K562 (cell line): ENCODE measurements around the gene POLD4. TPM values are rescaled to one million over a fixed set of nuclear protein-coding genes. Genes with fewer than 3 reads are reported as not detected.

Experiments
- CREBBP ChIP-seq: IDR thresholded peaks from one replicate; pipeline ENCODE4 v1.6.1; 2012; ENCODE audit warnings: low read depth, mild to moderate bottlenecking, control low read depth, inconsistent platforms, low read length
- CSDE1 ChIP-seq, 2 experiments: fragments of 450-650 bp; IDR thresholded peaks; 2 replicates each; pipeline ENCODE4 v1.6.1; 2016; ENCODE audit warnings: mild to moderate bottlenecking in 1 of 2
- E2F6 ChIP-seq, 2 experiments: IDR thresholded peaks; 2 replicates each; pipeline ENCODE4 v1.6.1; 2011; ENCODE audit warnings: borderline replicate concordance in 1 of 2, control low read depth in 1 of 2, low read depth in 1 of 2, low read length in 1 of 2, mild to moderate bottlenecking in 1 of 2, mixed read lengths in 1 of 2, moderate library complexity in 1 of 2; ENCODE audit not compliant: insufficient read depth in 1 of 2, insufficient read length in 1 of 2, poor library complexity in 1 of 2, severe bottlenecking in 1 of 2; ENCODE audit errors: extremely low read depth in 1 of 2
- ETV5 ChIP-seq: sonication (generic); formaldehyde crosslinking; IDR thresholded peaks from 2 replicates; pipeline ENCODE4 v1.4.0; 2020; ENCODE audit warnings: low read depth, mild to moderate bottlenecking, missing genetic modification reagents
- ETV6 ChIP-seq, 3 experiments: fragments of 150-350 bp in 1 of 3; sonication (generic) in 1 of 3; formaldehyde crosslinking in 1 of 3; IDR thresholded peaks; 2 replicates each; pipeline versions ENCODE4 v1.6.1 to v1.8.0; 2014 to 2022; ENCODE audit warnings: borderline replicate concordance in 2 of 3, low read depth in 2 of 3, antibody characterized with exemption in 1 of 3, low read length in 1 of 3, mild to moderate bottlenecking in 1 of 3, missing genetic modification reagents in 1 of 3
- HDGF ChIP-seq: fragments of 450-650 bp; IDR thresholded peaks from 2 replicates; pipeline ENCODE4 v1.6.1; 2016
- RBM14 ChIP-seq: fragments of 200-400 bp; formaldehyde crosslinking; IDR thresholded peaks from 2 replicates; pipeline ENCODE4 v1.6.1; 2018; ENCODE audit warnings: low read depth, mild to moderate bottlenecking, low read length, moderate library complexity, borderline replicate concordance; ENCODE audit not compliant: insufficient read depth
- RBM22 ChIP-seq: fragments of 200-400 bp; formaldehyde crosslinking; IDR thresholded peaks from 2 replicates; pipeline ENCODE4 v1.6.1; 2018; ENCODE audit warnings: low read length, low read depth; ENCODE audit not compliant: poor library complexity, severe bottlenecking
- RNF2 ChIP-seq: sonication (generic); IDR thresholded peaks from 2 replicates; pipeline ENCODE4 v1.6.1; 2016
- SIX5 ChIP-seq, 2 experiments: IDR thresholded peaks; 2 replicates each; pipeline ENCODE4 v1.6.1; 2011; ENCODE audit warnings: low read length in 2 of 2, borderline replicate concordance in 1 of 2, low read depth in 1 of 2, mild to moderate bottlenecking in 1 of 2, moderate library complexity in 1 of 2; ENCODE audit not compliant: insufficient read depth in 1 of 2
- SOX6 ChIP-seq: fragments of 450-650 bp; IDR thresholded peaks from 2 replicates; pipeline ENCODE4 v1.6.1; 2014; ENCODE audit warnings: mild to moderate bottlenecking
- SRSF7 ChIP-seq: fragments of 200-400 bp; formaldehyde crosslinking; optimal IDR thresholded peaks from 2 replicates; pipeline ENCODE3; 2017; ENCODE audit warnings: mild to moderate bottlenecking, low read depth, low read length
- STAT5B ChIP-seq: fragments of 250-450 bp; sonication (Bioruptor Pico); IDR thresholded peaks from 2 replicates; pipeline ENCODE4 v1.8.0; 2021; ENCODE audit warnings: mild to moderate bottlenecking, inconsistent platforms
- TBP ChIP-seq: optimal IDR thresholded peaks from 2 replicates; pipeline ENCODE3; 2011; ENCODE audit warnings: low read depth, low read length, improper control_type of control experiment
- TRIM24 ChIP-seq, 2 experiments: fragments of 450-650 bp; IDR thresholded peaks; 2 replicates each; pipeline ENCODE4 v1.6.1; 2016
- ZEB2 ChIP-seq: fragments of 450-650 bp; IDR thresholded peaks from 2 replicates; pipeline ENCODE4 v1.6.1; 2016
- ZFX ChIP-seq: sonication (generic); formaldehyde crosslinking; IDR thresholded peaks from 2 replicates; pipeline ENCODE4 v1.8.0; 2022; ENCODE audit warnings: mild to moderate bottlenecking, missing genetic modification reagents, moderate library complexity
- ZNF146 ChIP-seq: IDR thresholded peaks from one replicate; pipeline ENCODE4 v1.6.1; 2018; ENCODE audit warnings: missing compliant biosample characterization; ENCODE audit not compliant: unreplicated experiment
- polyA plus RNA-seq, 8 experiments: library from polyadenylated mRNA; depleted of rRNA in 4 of 8; stranded (reverse) in 5 of 8; unstranded in 3 of 8; fragments of >200 nt; fragmentation: Nextera tagmentation in 2 of 8; fragmentation: Illumina TruSeq in 1 of 8; extraction: Ambion mirVana in 2 of 8; extraction: Trizol in 1 of 8; gene quantifications; 2 replicates each; pipeline versions ENCODE4 v1.2.1 to v1.2.3, GENCODE V29; 2011 to 2014; ENCODE audit warnings: inconsistent platforms in 1 of 8, missing spikeins in 1 of 8
- total RNA-seq, 7 experiments: library from RNA; depleted of rRNA in 6 of 7; stranded (reverse); fragments of >200 nt in 6 of 7; fragmentation: Illumina TruSeq in 2 of 7; extraction: Trizol in 2 of 7; gene quantifications; 2 replicates each; pipeline versions ENCODE4 v1.2.1 to v1.2.3, GENCODE V29; 2011 to 2021; ENCODE audit warnings: low replicate concordance in 1 of 7
- TF ChIP-seq, protein P1 (sequence below), 2 experiments: fragments of 450-650 bp; IDR thresholded peaks; 2 replicates each; pipeline ENCODE4 v1.6.1; 2016; ENCODE audit warnings: mild to moderate bottlenecking in 2 of 2, borderline replicate concordance in 1 of 2, low read depth in 1 of 2, moderate library complexity in 1 of 2

POLD4 gene
- total and polyA plus RNA-seq, 9 of the 15 experiments (the other 6 are each of a cell fraction or from before 2014, with no cell fraction given): 5.8 to 64.5 (median 18.3) TPM

DNA sequence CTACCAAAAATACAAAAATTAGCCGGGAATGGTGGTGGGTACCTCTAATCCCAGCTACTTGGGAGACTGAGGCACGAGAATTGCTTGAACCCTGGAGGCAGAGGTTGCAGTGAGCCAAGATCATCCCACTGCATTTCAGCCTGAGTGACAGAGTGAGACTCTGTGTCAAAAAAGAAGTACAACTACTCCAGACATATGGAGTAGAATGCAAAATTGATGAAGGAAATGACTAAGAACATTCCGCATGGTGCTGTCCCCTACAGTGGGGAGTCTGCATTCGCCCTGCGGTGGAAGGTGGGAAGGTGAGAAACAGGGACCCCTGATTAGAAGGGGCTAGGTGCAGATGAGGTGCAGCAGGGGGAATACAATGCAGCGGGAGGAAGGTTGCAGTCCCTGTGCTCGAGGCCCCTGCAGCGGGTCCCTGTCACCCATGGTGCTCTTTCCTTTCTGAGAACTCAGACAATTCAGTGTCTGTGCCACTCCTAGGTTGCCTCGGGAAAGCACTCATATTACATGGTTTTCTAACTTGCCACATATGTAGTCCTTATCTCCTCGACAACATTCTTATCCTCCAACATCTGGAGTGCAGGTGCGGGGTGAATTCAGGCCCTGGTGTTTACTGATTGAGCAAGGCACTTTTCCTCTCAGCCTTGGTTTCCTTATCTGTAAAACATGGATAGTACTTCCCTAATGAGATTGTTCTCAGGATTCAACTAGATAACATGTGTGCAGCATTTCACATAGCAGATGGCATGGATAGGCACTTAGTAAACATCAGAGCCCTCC is 5.2 kb downstream of the POLD4 start (continued):
- TF ChIP-seq RNF2 (peak; percentile 76), SOX6 (peak; percentile 97), E2F6 (IDR thresholded peaks at IDR 0.05; ENCODE audit: borderline replicate concordance in 1 of 2, extremely low read depth in 1 of 2, insufficient read depth in 1 of 2, insufficient read length in 1 of 2, low read depth in 1 of 2, low read length in 1 of 2, poor library complexity in 1 of 2, severe bottlenecking in 1 of 2) (no peak), RBM22 (no peak), CSDE1 (IDR thresholded peaks at IDR 0.05) (no peak), ZEB2 (peak; percentile 94), SIX5 (IDR thresholded peaks at IDR 0.05; ENCODE audit: borderline replicate concordance in 1 of 2, insufficient read depth in 1 of 2, low read depth in 1 of 2, low read length in 2 of 2) (no peak), SRSF7 (no peak), TRIM24 (IDR thresholded peaks at IDR 0.05) (peak; percentile 96 to 98), ZNF146 (CRISPR knock-in tag) (no peak), ZFX (no peak), CREBBP (no peak), RBM14 (no peak), ETV6 (IDR thresholded peaks at IDR 0.05; ENCODE audit: borderline replicate concordance in 1 of 2, low read depth in 2 of 2, low read length in 1 of 2) (no peak), ETV6 (CRISPR knock-in tag; IDR thresholded peaks at IDR 0.05; ENCODE audit: borderline replicate concordance) (no peak), TBP (no peak), ETV5 (no peak), HDGF (no peak), STAT5B (CRISPR knock-in tag) (no peak)
- TF ChIP-seq, protein P1, sequence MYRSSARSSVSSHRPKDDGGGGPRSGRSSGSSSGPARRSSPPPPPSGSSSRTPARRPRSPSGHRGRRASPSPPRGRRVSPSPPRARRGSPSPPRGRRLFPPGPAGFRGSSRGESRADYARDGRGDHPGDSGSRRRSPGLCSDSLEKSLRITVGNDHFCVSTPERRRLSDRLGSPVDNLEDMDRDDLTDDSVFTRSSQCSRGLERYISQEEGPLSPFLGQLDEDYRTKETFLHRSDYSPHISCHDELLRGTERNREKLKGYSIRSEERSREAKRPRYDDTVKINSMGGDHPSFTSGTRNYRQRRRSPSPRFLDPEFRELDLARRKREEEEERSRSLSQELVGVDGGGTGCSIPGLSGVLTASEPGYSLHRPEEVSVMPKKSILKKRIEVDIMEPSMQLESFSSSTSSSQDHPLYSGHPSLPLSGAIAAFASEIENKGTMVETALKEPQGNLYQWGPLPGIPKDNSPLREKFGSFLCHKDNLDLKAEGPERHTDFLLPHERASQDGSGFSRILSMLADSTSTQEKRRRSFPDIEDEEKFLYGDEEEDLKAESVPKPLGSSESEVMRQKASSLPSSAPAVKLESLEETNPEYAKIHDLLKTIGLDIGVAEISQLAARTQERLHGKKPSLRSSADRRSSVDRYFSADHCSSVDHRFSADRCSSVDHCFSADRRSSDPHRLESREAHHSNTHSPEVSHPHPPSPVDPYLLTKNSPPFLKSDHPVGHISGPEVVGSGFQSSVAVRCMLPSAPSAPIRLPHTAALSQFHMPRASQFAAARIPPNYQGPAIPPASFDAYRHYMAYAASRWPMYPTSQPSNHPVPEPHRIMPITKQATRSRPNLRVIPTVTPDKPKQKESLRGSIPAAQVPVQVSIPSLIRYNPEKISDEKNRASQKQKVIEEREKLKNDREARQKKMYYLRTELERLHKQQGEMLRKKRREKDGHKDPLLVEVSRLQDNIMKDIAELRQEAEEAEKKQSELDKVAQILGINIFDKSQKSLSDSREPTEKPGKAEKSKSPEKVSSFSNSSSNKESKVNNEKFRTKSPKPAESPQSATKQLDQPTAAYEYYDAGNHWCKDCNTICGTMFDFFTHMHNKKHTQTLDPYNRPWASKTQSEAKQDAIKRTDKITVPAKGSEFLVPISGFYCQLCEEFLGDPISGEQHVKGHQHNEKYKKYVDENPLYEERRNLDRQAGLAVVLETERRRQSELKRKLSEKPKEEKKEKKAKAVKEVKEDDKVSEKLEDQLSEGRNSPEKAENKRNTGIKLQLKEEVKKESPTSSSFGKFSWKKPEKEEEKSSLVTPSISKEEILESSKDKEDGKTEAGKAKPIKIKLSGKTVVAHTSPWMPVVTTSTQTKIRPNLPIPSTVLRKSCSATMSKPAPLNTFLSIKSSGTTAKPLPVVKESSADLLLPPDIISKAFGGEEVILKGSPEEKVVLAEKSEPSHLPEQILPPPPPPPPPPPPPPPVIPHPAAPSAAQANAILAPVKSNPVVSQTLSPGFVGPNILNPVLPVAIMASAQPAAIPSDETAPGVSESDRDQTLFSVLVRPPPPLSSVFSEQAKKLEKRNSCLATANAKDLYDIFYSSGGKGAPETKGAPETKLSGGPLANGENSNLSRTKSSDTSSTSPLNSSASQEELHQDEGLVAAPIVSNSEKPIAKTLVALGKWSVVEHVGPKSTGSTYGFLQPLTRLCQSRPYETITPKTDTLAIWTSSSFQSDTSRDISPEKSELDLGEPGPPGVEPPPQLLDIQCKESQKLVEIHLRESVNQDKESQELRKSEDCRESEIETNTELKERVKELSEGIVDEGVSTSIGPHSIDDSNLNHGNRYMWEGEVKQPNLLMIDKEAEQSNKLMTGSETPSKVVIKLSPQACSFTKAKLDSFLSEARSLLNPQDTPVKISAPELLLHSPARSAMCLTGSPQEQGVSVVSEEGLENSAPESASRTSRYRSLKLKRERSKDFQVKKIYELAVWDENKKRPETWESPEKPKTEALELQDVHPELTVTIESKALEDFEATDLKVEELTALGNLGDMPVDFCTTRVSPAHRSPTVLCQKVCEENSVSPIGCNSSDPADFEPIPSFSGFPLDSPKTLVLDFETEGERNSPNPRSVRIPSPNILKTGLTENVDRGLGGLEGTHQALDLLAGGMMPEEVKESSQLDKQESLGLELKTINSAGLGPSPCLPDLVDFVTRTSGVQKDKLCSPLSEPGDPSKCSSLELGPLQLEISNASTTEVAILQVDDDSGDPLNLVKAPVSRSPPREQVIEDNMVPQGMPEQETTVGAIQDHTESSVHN (IDR thresholded peaks at IDR 0.05; ENCODE audit: borderline replicate concordance in 1 of 2, low read depth in 1 of 2): no peak
